ENCODE data around the gene MPZL3.

- TF ChIP-seq POLR2AphosphoS5 (IDR thresholded peaks at IDR 0.05; ENCODE audit: low read depth, low read length): no peak; the same call in 1 of the 2 replicates
- TF ChIP-seq POLR2A (IDR thresholded peaks at IDR 0.05; ENCODE audit: low read depth, low read length): peak; percentile 65; the same call in 1 of the 2 replicates
- no peak for TF ChIP-seq TAF1 (IDR thresholded peaks at IDR 0.05; ENCODE audit: borderline replicate concordance, low read depth, low read length)
Measured at GRCh38 chr11:118251858-118252652, at the start of gene MPZL3.

Measured in GM12892 (cell line).